Psoas muscle (tissue), 8 donors: ENCODE data around the gene C14orf180. TPM values are rescaled to one million over a fixed set of nuclear protein-coding genes. Genes with fewer than 3 reads are reported as not detected.

Experiments used
- ATAC-seq, 4 donors: fragments of 200-7000 bp; cut with Tn5 transposase; one replicate each; pipeline ENCODE4 v1.9.1; 2020; ENCODE audit warnings: moderate library complexity in 3 of 4, mild to moderate bottlenecking in 2 of 4
- DNase-seq, 2 donors: peaks; one replicate each; pipeline ENCODE4 v3.0.0-alpha.2; 2020
- H3K27ac ChIP-seq: fragments of 200-600 bp; one replicate; pipeline ENCODE4 v1.8.0; 2022
- H3K27me3 ChIP-seq, 3 donors: fragments of 200-600 bp in 1 of 3; one replicate each; pipeline versions ENCODE4 v1.6.1 to v1.8.0; 2013 to 2022; ENCODE audit warnings: low read length in 2 of 3, mild to moderate bottlenecking in 2 of 3, moderate library complexity in 1 of 3; ENCODE audit not compliant: insufficient read depth in 3 of 3
- H3K36me3 ChIP-seq, 2 donors: fragments of 200-600 bp in 1 of 2; one replicate each; pipeline versions ENCODE4 v1.6.1 to v1.8.0; 2013 to 2022; ENCODE audit warnings: low read depth in 1 of 2, mild to moderate bottlenecking in 1 of 2, moderate library complexity in 1 of 2; ENCODE audit not compliant: insufficient read depth in 1 of 2
- H3K4me1 ChIP-seq: fragments of 200-600 bp; one replicate; pipeline ENCODE4 v1.8.0; 2022
- H3K4me3 ChIP-seq: fragments of 200-600 bp; one replicate; pipeline ENCODE4 v1.8.0; 2022; ENCODE audit warnings: mild to moderate bottlenecking
- H3K9me3 ChIP-seq: fragments of 200-600 bp; one replicate; pipeline ENCODE4 v1.8.0; 2022
- WGBS, 3 donors: extraction: QIAGEN DNeasy Blood & Tissue Kit; methylation state at CpG; one replicate each; pipeline versions ENCODE4 v1.1.6 to v1.1.7; 2013; 5-methylcytosine and 5-hydroxymethylcytosine counted together
- intact Hi-C, 2 donors: fragments of 100-400 bp; cut with DNase I; formaldehyde crosslinking; loops; one replicate each; pipeline versions ENCODE4 v1.11.0 to v1.14.2; 2022
- polyA plus RNA-seq, 3 donors: library from polyadenylated mRNA; stranded (reverse); fragments of 200-250 nt; gene quantifications; one replicate each; pipeline ENCODE4 v1.2.3, GENCODE V29; 2013
- total RNA-seq, 4 donors: library from RNA; stranded (reverse); fragmentation: NEBNext Ultra II Directional in 2 of 4; extraction: Animal tissue kit (Norgen Biotek cat#: 25700) in 2 of 4; gene quantifications; one replicate each; pipeline versions ENCODE4 v1.2.1 to v1.2.4, GENCODE V29; 2021 to 2023
- TF ChIP-seq, protein P1 (sequence below): fragments of 200-600 bp; IDR thresholded peaks from one replicate; pipeline ENCODE4 v1.8.0; 2022; ENCODE audit warnings: antibody characterized with exemption
- donor health status: healthy with polysubstance abuse.
- donor health status: DM: no; HTN: no; CAD: no; lungs with moderate emphysema.
- donor health status: Bipolar disorder and iron deficiency.
- donor health status: healthy.
- donor health status: DM: yes; HTN: yes; CAD: no.
- donor health status: DM: no; HTN: no; CAD: no.
- donor health status: DM: no; HTN: no; CAD: no.
- donor health status: DM: yes; HTN: yes; CAD: no.

Gene C14orf180
- total and polyA plus RNA-seq, 7 donors: 0.32 to 7.3 (median 0.58) TPM

DNA sequence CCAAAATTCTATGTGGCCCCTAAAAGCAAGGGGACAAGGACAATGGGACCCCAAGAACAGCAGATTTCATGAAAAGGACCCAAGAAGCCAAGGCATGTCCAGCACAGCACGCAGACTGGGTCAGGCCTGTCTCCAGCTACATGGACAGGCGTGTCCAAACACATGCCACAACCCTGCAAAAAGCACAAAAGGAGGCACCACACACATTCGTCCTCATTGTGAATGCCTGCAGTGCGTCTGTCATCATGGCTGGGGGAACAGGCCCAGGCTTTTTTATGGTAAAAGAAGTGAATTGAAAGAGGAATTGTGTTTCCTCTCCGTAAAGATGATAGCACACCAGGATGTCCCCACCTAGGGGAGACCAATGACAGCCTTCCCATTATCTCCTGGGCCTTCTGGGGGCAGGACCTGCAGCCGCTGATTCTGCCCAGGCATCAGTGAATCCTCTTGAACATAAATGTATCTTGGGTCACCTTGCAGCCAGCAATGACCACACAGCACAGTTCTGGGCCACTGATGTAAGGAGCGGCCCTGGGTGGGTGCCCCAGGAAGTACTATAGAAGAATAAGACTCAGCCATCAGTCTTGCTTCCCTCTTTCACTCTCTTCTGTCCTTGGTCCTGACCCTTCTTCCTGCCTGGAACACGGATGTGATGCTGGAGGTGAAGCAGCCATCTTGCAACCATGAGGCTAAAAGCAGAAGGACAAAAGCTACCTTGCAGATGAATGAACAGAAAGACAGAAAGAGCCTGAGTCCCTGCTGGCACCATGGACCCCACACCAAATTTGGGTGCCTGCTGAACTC lies 29.8 kb upstream of the C14orf180 start:
- ATAC-seq (no peak), DNase-seq (no peak)
- Histone ChIP-seq H3K9me3 (no peaks in the 10 kb centered on the region), H3K36me3 (no peaks in the 10 kb centered on the region), H3K4me1 (no peaks in the 10 kb centered on the region), H3K4me3 (no peak overlapping the region), H3K27me3 (peaks cover 0 to 61% (median 16%) of the 10 kb centered on the region in 3 donors), H3K27ac (no peak overlapping the region)
- WGBS, 3 donors: 77 to 85% (median 82%) methylated on average over 8 of the region's 8 CpGs
- intact Hi-C loops: no loop called here
- TF ChIP-seq, protein P1, sequence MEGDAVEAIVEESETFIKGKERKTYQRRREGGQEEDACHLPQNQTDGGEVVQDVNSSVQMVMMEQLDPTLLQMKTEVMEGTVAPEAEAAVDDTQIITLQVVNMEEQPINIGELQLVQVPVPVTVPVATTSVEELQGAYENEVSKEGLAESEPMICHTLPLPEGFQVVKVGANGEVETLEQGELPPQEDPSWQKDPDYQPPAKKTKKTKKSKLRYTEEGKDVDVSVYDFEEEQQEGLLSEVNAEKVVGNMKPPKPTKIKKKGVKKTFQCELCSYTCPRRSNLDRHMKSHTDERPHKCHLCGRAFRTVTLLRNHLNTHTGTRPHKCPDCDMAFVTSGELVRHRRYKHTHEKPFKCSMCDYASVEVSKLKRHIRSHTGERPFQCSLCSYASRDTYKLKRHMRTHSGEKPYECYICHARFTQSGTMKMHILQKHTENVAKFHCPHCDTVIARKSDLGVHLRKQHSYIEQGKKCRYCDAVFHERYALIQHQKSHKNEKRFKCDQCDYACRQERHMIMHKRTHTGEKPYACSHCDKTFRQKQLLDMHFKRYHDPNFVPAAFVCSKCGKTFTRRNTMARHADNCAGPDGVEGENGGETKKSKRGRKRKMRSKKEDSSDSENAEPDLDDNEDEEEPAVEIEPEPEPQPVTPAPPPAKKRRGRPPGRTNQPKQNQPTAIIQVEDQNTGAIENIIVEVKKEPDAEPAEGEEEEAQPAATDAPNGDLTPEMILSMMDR: no peak

DNA sequence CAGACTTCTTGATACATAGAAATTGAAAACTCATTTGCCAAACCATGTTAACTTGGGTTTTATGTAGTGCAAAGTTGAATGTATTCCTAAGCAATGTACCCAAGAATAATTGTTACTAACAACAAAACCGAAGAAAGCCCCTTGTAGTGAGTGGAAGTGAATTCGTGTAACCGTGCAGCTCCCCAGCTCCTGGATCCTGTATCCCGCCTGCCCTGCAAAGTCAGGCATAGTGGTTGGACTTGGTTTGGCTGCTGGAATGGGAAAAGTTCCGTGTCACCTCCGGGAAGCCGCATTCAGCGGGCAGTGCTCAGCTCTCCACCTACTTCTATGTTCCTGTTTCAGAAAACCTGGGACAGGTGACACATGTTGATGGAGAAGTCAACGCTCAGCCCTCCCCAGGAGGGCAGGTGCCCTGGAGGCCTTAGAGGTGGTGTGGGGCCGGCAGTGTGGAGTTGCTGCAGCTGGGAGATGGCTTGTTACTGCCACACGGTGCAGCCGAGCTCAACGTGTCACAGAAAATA lies 29.2 kb upstream of the C14orf180 start:
- Histone ChIP-seq H3K27me3 (peaks cover 0 to 54% (median 17%) of the 10 kb centered on the region in 3 donors), H3K9me3 (no peaks in the 10 kb centered on the region), H3K4me1 (no peaks in the 10 kb centered on the region), H3K4me3 (no peak overlapping the region), H3K27ac (no peak overlapping the region), H3K36me3 (no peaks in the 10 kb centered on the region)
- TF ChIP-seq, protein P1: no peak
- ATAC-seq (no peak), DNase-seq (peak in 1 of 2 donors; percentile 19)
- intact Hi-C loops: no loop called here
- 82 to 83% (median 83%) methylated on average over 13 of the region's 13 CpGs for WGBS, 3 donors

DNA sequence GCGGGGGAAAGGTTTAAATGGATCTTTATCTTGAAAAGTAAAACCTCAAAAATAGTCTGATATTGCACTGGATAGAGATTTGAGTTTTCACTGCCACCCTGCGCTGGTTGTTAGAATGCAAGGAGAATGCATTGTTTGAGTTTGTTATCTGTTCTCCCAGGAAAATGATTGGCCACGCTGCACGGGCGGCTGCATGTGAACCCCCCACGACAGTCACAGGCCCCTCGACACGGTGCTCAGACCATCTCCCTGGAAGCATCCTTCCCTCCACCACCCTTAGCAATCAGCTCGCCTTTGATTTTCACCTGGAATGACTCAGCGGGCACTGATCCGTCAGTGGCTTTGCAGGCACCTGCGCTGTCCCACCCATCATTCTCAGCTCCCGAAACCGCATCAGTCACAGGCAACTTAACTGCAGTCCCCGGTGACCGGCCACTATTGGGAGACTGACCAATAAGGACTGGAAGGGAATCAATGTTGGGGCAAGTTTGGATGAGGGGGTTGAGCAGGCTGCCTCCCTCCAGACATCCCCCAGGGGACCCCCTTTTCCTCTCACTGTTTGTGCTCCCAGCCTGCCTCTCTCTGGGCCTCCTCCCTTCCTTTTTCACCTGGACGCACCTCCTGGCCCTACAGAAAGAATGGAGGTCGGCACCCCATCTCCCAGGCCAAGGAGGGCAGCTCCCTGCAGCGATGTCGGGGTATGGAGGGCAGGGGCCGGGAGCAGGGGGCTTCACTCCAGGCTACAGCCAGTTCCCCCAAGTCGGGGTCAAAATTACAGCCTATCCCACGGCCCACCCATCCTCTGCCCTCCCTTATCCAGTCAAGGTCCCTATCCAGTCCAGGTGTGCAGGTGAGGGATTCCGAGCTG lies 28.5 kb upstream of the C14orf180 start:
- no peak overlapping the region for H3K27ac ChIP-seq
- 78 to 80% (median 78%) methylated on average over 23 to 24 of the region's 24 CpGs for WGBS, 3 donors
- DNase-seq (no peak), ATAC-seq (no peak)
- no peaks in the 10 kb centered on the region for H3K36me3 ChIP-seq
- no peak overlapping the region for H3K4me3 ChIP-seq
- H3K4me1 ChIP-seq: no peaks in the 10 kb centered on the region
- intact Hi-C loops: no loop called here
- TF ChIP-seq, protein P1: no peak
- peaks cover 0 to 47% (median 17%) of the 10 kb centered on the region in 3 donors for H3K27me3 ChIP-seq
- no peaks in the 10 kb centered on the region for H3K9me3 ChIP-seq

DNA sequence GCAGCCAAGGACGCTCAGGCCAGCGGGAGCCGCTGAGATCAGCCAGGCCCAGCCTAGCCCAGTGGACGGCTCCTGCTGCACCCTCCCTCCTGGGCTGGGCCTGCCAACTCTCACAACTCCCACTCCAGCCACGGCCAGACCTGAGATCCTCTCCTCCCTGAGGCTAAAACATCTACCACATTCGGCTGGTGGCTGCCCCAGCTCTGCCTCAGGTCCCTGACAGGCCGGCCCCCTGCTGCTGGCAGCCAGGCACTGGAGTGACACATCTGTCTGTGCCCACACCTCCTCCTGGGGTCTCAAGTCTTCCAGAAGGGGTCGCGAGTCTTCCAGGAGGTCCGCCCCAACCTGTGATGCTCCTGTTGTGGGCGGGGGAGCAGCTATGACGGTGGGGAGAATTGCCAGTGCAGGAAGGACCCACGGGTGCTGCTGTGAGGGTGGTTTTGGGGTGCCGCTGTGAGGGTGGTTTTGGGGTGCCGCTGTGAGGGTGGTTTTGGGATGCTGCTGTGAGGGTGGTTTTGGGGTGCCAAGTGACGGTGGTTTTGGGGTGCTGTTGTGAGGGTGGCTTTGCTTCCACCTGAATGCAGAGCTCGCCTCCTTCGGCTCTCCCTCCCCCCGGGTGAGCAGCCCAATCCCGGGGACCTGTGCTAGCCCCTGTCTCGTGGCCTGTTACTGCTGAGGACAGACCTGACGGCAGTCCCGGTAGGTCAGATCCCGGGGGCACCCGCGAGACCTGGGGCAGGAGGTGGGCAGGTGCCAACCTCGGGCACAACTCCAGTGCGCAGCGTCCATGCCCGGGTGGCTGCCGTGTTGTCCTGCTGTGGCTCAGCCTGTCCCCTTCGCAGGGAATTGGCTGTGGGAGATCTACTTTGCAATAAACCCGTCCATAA lies 27.5 kb upstream of the C14orf180 start:
- DNase-seq (peak in 1 of 2 donors; percentile 48), ATAC-seq (no peak)
- Histone ChIP-seq H3K9me3 (no peaks in the 10 kb centered on the region), H3K4me1 (no peaks in the 10 kb centered on the region), H3K4me3 (no peak overlapping the region), H3K36me3 (no peaks in the 10 kb centered on the region), H3K27me3 (peaks cover 0 to 39% (median 14%) of the 10 kb centered on the region in 3 donors), H3K27ac (no peak overlapping the region)
- intact Hi-C loops: no loop called here
- TF ChIP-seq, protein P1: no peak
- 79 to 81% (median 79%) methylated on average over 30 to 33 of the region's 33 CpGs for WGBS, 3 donors
